ENCODE results near the gene B4GALT6.

The B4GALT6 gene

GRCh38 chr18:31661965-31662364, 22.4 kb downstream of the B4GALT6 start:
- H3K4me3 ChIP-seq (replicated peaks; ENCODE audit: low read depth, low read length), result no peak overlapping the region
- peak; percentile 83 for DNase-seq (ENCODE audit: low read depth)
- no peak for TF ChIP-seq CTCF (IDR thresholded peaks at IDR 0.05; ENCODE audit: low read length, missing control alignments)

- no peak overlapping the region for H3K4me3 ChIP-seq (replicated peaks; ENCODE audit: low read depth, low read length)
- no peak for TF ChIP-seq CTCF (IDR thresholded peaks at IDR 0.05; ENCODE audit: low read length, missing control alignments)
- DNase-seq (ENCODE audit: low read depth), result no peak
Measured at GRCh38 chr18:31660763-31661162, 23.6 kb downstream of the B4GALT6 start.

- no peak overlapping the region for H3K4me3 ChIP-seq (replicated peaks; ENCODE audit: low read depth, low read length)
- no peak for DNase-seq (ENCODE audit: low read depth)
- no peak for TF ChIP-seq CTCF (IDR thresholded peaks at IDR 0.05; ENCODE audit: low read length, missing control alignments)
Measured at GRCh38 chr18:31659576-31660177, 24.7 kb downstream of the B4GALT6 start.

DNA sequence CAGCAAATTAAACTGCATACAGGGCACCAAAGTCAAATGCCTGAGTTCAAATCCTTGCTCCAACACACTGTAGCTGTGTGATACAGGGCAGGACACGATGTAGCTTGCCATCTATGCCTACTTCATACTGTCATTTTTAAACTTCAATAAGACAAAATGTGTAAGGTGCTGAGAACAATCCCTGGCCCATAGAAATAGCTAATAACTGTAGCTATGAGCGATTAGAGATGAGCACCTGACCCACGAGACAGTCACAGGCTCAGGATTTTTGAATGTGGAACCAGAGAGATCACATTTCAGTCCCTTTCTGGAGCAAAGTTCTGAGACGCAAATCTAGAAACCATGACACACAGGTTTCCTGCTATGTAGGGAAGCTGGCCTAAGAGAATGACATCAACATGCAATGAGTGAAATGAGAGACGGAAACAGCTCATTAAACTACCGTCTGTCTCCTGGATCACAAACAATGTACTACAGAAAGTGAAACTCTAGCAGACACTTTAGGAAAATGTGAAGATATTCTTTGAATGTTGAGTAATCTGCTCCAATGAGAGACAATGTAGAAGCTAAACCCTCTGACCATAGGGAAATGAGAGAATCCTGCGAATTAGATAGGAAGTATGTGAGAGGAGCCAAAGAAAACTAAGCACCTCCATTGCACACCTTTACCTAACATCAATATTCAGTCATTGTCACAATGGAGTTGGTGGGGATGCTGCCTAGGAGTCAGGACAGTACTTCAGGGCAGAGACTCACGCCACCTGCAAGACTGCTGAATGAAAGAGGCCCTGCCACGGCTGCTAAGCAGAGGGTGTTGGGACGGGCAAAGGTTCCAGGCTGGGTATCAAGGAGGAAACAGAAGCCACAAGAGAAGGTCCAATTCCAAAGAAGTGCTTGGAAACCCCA, 25.5 kb downstream of the B4GALT6 start:
- no peak for DNase-seq (ENCODE audit: low read depth)
- TF ChIP-seq CTCF (IDR thresholded peaks at IDR 0.05; ENCODE audit: low read length, missing control alignments), result no peak

DNA sequence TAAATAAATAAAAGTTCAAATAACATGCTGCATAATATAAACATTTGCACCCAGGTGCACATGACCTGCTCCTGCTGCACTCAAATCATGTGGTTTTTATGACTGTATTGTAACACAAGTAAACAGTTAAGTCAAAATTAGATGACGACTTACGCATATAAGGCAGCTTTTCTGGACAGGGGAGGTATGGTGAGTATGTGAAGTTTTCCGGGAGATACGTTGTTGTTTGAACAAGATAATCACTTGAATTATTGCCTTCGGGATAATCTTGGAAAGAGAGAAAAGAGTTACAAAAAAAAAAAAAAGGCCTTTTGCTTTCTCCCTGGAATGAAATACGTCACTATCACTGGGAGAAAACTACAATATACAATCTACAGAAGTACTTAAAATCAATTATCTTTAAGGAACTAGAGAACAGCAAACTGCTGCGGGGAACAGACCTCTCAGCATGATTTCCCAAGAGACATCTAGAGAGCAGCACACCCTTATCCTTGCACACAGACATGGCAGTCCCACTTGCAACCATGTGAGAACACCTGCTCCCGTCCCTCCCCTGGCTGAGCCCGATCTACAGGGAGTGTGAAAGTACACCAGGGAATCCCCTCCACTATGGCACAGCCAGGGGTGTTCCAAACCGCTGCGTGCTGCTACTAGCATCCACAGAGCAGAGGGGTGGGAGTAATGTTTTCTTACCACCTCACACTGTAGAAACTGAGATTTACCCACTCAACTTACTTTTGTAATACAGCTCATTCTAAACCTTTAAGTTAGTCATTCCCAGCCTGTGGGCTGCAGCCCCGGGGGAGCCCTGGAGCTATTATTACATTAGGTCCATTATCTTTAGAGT, 26.3 kb downstream of the B4GALT6 start:
- DNase-seq (ENCODE audit: low read depth), result no peak
- TF ChIP-seq CTCF (IDR thresholded peaks at IDR 0.05; ENCODE audit: low read length, missing control alignments), result no peak
- H3K4me3 ChIP-seq (replicated peaks; ENCODE audit: low read depth, low read length), result no peak overlapping the region

More for the DNA sequence above, 25.5 kb downstream of the B4GALT6 start:
- H3K4me3 ChIP-seq (replicated peaks; ENCODE audit: low read depth, low read length), result no peak overlapping the region

- H3K4me3 ChIP-seq (replicated peaks; ENCODE audit: low read depth, low read length), result no peak overlapping the region
- no peak for TF ChIP-seq CTCF (IDR thresholded peaks at IDR 0.05; ENCODE audit: low read length, missing control alignments)
- DNase-seq (ENCODE audit: low read depth), result no peak
Measured at GRCh38 chr18:31656754-31657153, 27.6 kb downstream of the B4GALT6 start.
